ENCODE results near the gene RDX. TPM values are rescaled to one million over a fixed set of nuclear protein-coding genes. Genes with fewer than 3 reads are reported as not detected.

RDX gene
- total RNA-seq, 1 experiment from 2014 or later = 86.6 TPM

DNA sequence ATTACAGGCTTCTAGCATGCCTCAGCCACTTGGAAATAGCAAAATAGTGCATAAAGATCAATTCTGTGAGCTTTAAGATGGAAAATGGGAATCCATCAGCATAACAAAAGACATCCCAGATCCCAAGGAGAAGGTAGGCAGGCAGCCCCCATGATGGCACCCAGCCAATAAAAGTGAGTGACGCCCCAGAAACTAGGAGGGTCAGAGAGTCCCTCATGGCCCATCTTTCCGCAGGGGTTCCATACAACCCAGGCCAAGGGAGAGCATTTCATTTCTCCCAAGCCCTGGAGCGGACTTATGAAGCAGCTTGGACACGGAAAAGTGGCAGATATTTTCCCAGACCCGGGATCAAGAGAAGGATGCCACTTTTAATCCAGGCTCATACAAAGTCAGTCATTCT, 110.0 kb downstream of the RDX start:
- H3K4me2 ChIP-seq (ENCODE audit: insufficient read depth, insufficient read length, low read length) = no peak overlapping the region
- H3K14ac ChIP-seq (ENCODE audit: insufficient read depth, low read length) = no peak overlapping the region
- Mint-ChIP-seq H3K4me3 (no peak overlapping the region), H3K27ac (no peak overlapping the region), H3K9me3 (no peaks in the 10 kb centered on the region), H3K4me1 (peaks cover 25 to 30% of the 10 kb centered on the region in 2 experiments), H3K27me3 (ENCODE audit: low read depth) (no peaks in the 10 kb centered on the region; the same call in 1 of the 2 replicates), H3K36me3 (ENCODE audit: insufficient read depth in 1 of 3, low read depth in 3 of 3) (no peaks in the 10 kb centered on the region)
- no peak overlapping the region for H3K23ac ChIP-seq (ENCODE audit: insufficient read length, low read depth, low read length)
- no peak overlapping the region for H2AK5ac ChIP-seq (ENCODE audit: insufficient read length, low read length)
- no peaks in the 10 kb centered on the region for H3K27me3 ChIP-seq (ENCODE audit: insufficient read depth, low read length)
- H4K5ac ChIP-seq (ENCODE audit: insufficient read length, low read depth, low read length) = no peak overlapping the region
- H3K79me1 ChIP-seq (ENCODE audit: insufficient read depth, low read depth, low read length, poor library complexity, severe bottlenecking) = no peaks in the 10 kb centered on the region
- H2BK12ac ChIP-seq (ENCODE audit: insufficient read length, low read depth, low read length) = no peak overlapping the region
- TF ChIP-seq, protein P1, sequence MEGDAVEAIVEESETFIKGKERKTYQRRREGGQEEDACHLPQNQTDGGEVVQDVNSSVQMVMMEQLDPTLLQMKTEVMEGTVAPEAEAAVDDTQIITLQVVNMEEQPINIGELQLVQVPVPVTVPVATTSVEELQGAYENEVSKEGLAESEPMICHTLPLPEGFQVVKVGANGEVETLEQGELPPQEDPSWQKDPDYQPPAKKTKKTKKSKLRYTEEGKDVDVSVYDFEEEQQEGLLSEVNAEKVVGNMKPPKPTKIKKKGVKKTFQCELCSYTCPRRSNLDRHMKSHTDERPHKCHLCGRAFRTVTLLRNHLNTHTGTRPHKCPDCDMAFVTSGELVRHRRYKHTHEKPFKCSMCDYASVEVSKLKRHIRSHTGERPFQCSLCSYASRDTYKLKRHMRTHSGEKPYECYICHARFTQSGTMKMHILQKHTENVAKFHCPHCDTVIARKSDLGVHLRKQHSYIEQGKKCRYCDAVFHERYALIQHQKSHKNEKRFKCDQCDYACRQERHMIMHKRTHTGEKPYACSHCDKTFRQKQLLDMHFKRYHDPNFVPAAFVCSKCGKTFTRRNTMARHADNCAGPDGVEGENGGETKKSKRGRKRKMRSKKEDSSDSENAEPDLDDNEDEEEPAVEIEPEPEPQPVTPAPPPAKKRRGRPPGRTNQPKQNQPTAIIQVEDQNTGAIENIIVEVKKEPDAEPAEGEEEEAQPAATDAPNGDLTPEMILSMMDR (conservative IDR thresholded peaks at IDR 0.05) = no peak
- H4K8ac ChIP-seq (replicated peaks; ENCODE audit: insufficient read length, low read depth, low read length) = no peak overlapping the region
- H3K79me2 ChIP-seq (ENCODE audit: insufficient read depth, low read length) = no peaks in the 10 kb centered on the region
- H2BK120ac ChIP-seq (ENCODE audit: low read depth, low read length, poor library complexity, severe bottlenecking) = no peak overlapping the region
- H4K20me1 ChIP-seq (ENCODE audit: control insufficient read depth, insufficient read depth, insufficient read length) = no peaks in the 10 kb centered on the region
- DNase-seq = no peak
- H2BK15ac ChIP-seq (ENCODE audit: low read depth, low read length) = no peak overlapping the region
- no peak overlapping the region for H3K4ac ChIP-seq (ENCODE audit: low read depth, low read length)
- peaks cover 15% of the 10 kb centered on the region; the same call in 1 of the 2 replicates for H3K4me1 ChIP-seq (ENCODE audit: insufficient read depth, low read length)
- no peak overlapping the region for H2BK5ac ChIP-seq (ENCODE audit: insufficient read length, low read length)
- no peak overlapping the region for H3K27ac ChIP-seq (ENCODE audit: insufficient read length, low read depth, low read length)
- no peak overlapping the region for H3K9ac ChIP-seq (ENCODE audit: extremely low read depth, insufficient read length, low read length)
- no peak overlapping the region for H3T11ph ChIP-seq (ENCODE audit: low read length)
- H3K9me3 ChIP-seq (ENCODE audit: control insufficient read depth, low read depth, low read length) = no peaks in the 10 kb centered on the region
- no peaks in the 10 kb centered on the region for H3K23me2 ChIP-seq (ENCODE audit: insufficient read length, low read depth, low read length, poor library complexity, severe bottlenecking)
- no CpG with 5 or more reads among the region's 5 CpGs for WGBS (ENCODE audit: extremely low coverage, insufficient read length, low lambda C conversion rate)
- H3K18ac ChIP-seq (ENCODE audit: insufficient read length, low read depth, low read length) = no peak overlapping the region
- no peak overlapping the region for H3K56ac ChIP-seq (ENCODE audit: insufficient read length, low read depth, low read length)
- H2BK20ac ChIP-seq (ENCODE audit: low read depth, low read length, poor library complexity, severe bottlenecking) = no peak overlapping the region
- H2AFZ ChIP-seq (ENCODE audit: low read length) = no peak overlapping the region
- no peak overlapping the region for H4K91ac ChIP-seq (ENCODE audit: insufficient read length, low read depth, low read length)

Data from H9 (cell line).